ENCODE results near the gene ZNF385A.
"Not testable (repeated sequence)": the region's sequence is repeated elsewhere in the genome, so short reads cannot be mapped to it uniquely, and the experiment has no call there.

The ZNF385A gene

GRCh38 chr12:54352891-54353874, 31.4 kb downstream of the ZNF385A start:
- DNase-seq: no peak

GRCh38 chr12:54352022-54352531, 32.5 kb downstream of the ZNF385A start:
- peak; percentile 41 to 66 for DNase-seq

- no peak for DNase-seq
Measured at GRCh38 chr12:54351341-54351740, 33.2 kb downstream of the ZNF385A start.

GRCh38 chr12:54350743-54351142, 33.8 kb downstream of the ZNF385A start:
- DNase-seq: no peak

GRCh38 chr12:54349679-54350078, 34.9 kb downstream of the ZNF385A start:
- DNase-seq: no peak

- DNase-seq: no peak
Measured at GRCh38 chr12:54349036-54349435, 35.5 kb downstream of the ZNF385A start.

- DNase-seq: no peak
Measured at GRCh38 chr12:54341378-54342300, 42.9 kb downstream of the ZNF385A start.

GRCh38 chr12:54340846-54341245, 43.7 kb downstream of the ZNF385A start:
- no peak for DNase-seq

GRCh38 chr12:54338698-54339296, 45.7 kb downstream of the ZNF385A start:
- no peak for DNase-seq

- DNase-seq: no peak
Measured at GRCh38 chr12:54337854-54338650, 46.5 kb downstream of the ZNF385A start.

- no peak for DNase-seq
Measured at GRCh38 chr12:54337280-54337842, 47.2 kb downstream of the ZNF385A start.

- DNase-seq: no peak
Measured at GRCh38 chr12:54333420-54334034, 51.0 kb downstream of the ZNF385A start.

GRCh38 chr12:54331461-54331860, 53.1 kb downstream of the ZNF385A start:
- no peak for DNase-seq

- no peak for DNase-seq
Measured at GRCh38 chr12:54330442-54330841, 54.1 kb downstream of the ZNF385A start.

GRCh38 chr12:54329759-54330158, 54.8 kb downstream of the ZNF385A start:
- no peak for DNase-seq

- no peak for DNase-seq
Measured at GRCh38 chr12:54328595-54329337, 55.8 kb downstream of the ZNF385A start.

GRCh38 chr12:54325442-54326109, 59.0 kb downstream of the ZNF385A start:
- not testable (repeated sequence) for DNase-seq

- DNase-seq: peak; percentile 80 to 95
Measured at GRCh38 chr12:54324617-54325441, 59.7 kb downstream of the ZNF385A start, which contains the start of gene COPZ1. Gene COPZ1, plus strand, starts transcription at chr12:54325131. Its CDS starts 33 bp downstream, at chr12:54325164.

GRCh38 chr12:54321363-54321762, 63.2 kb downstream of the ZNF385A start:
- DNase-seq: no peak

All from stimulated activated CD4-positive, alpha-beta T cell treated with anti-CD3 and anti-CD28 coated beads, Interleukin-4, amount 100 ng/mL, for 4 hours (primary cell).